Progenitor cell of endocrine pancreas (in vitro differentiated cells): Measurements from ENCODE around the gene SWSAP1. TPM values are rescaled to one million over a fixed set of nuclear protein-coding genes. Genes with fewer than 3 reads are reported as not detected.

ENCODE experiments used
- DNase-seq: peaks from one replicate; pipeline ENCODE4 v3.0.0; 2021; ENCODE audit warnings: low spot score; ENCODE audit not compliant: unreplicated experiment
- H3K27ac Mint-ChIP-seq: 2 replicates; pipeline ENCODE4 v1.8.0; 2021; ENCODE audit warnings: mild to moderate bottlenecking, moderate library complexity, mixed read lengths
- H3K27me3 Mint-ChIP-seq: 2 replicates; pipeline ENCODE4 v1.8.0; 2021; ENCODE audit warnings: mixed read lengths
- H3K36me3 Mint-ChIP-seq: 2 replicates; pipeline ENCODE4 v1.8.0; 2022; ENCODE audit warnings: mixed read lengths; ENCODE audit not compliant: insufficient read depth
- H3K4me1 Mint-ChIP-seq: 2 replicates; pipeline ENCODE4 v1.8.0; 2021; ENCODE audit warnings: low read depth, mixed read lengths
- H3K4me3 Mint-ChIP-seq: 2 replicates; pipeline ENCODE4 v1.8.0; 2021; ENCODE audit warnings: low read depth, mild to moderate bottlenecking, moderate library complexity, mixed read lengths
- H3K9me3 Mint-ChIP-seq: 2 replicates; pipeline ENCODE4 v1.8.0; 2021; ENCODE audit warnings: low read depth, mixed read lengths
- CTCF ChIP-seq: fragments of 200-600 bp; sonication (generic); IDR thresholded peaks from one replicate; pipeline ENCODE4 v1.5.0; 2021; ENCODE audit warnings: antibody characterized with exemption, mild to moderate bottlenecking; ENCODE audit not compliant: unreplicated experiment
- long read RNA-seq: library from polyadenylated mRNA; unstranded; transcript quantifications from one replicate; pipeline ENCODE4 v2.0.0, GENCODE V29; 2020
- total RNA-seq: library from RNA; stranded (reverse); gene quantifications from 2 replicates; pipeline ENCODE4 v1.2.1, GENCODE V29; 2021

The SWSAP1 gene
- 3.2 and 3.3 TPM in 2 replicates for total RNA-seq
- long read RNA-seq, partial matches to known transcripts, result 0 of 2 reads
- long read RNA-seq, other reads (novel, unspliced or antisense), result 1 of 2 reads

DNA sequence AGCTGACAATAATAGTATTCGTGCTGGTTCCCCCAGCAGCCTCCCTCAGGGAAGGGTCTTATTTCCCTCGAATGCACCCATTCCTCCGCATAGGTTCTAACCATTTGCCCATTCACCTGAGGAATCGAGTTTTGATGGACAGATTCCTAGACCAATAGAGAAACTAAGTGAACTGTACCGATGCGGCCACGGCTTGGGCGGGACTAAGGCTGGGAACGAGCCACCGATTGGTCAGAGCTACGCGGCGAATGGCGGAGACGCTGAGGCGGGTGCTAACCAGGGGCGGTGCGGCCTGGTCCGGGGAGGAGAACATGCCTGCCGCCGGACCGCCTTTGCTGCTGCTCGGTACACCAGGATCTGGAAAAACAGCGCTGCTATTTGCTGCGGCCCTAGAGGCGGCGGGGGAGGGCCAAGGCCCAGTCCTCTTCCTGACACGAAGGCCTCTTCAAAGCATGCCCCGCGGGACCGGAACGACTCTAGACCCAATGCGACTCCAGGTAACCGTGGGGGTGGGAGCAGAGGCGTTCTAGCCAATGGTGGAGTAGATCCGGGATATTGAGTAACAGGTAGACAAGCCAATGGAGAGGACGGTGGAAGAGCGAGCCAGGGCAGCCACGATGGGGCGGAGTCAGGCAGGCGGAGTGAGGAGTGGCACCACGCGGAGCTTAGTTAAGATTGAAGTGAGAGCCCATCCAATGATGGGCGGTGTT lies at the start of gene SWSAP1:
Gene SWSAP1, plus strand, starts transcription at position 234 of the 710 bp plus-strand sequence. Its CDS starts 15 bp downstream, at position 249.
- Mint-ChIP-seq H3K36me3 (peaks cover 3% of the 10 kb centered on the region), H3K27ac (no peak within 1 kb of the TSS)
- peak; percentile 93 for DNase-seq

DNA sequence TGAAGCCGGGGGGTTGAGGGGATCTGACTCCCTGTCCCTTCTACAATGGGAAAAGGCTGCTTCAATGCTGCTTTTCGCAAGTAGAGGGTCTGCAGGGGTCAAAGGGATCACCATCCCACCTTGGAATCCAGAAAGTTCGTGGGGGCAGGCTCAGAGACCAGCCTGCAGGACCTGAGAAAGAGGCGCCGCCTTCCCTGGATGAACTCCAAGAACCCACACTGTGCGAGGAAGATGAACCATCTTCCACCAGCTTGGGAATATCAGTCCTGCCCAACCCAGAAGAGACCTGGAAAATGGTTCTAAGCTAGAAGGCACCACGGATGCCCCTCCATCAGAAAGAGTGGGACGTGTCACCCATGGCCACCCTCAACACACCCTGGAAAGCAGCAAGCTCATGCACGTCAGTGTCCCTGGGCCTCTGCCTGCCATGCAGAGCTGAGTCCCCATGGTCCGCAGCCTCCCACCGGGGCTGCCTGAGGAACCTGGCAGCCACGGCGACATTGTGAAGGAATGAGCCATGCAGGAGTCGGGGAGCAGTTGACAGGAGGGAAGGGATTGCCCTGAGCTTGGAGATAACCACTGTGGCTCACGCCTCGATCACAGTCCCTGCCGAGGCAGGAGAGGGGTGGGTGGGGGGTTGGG lies 49.6 kb upstream of the SWSAP1 start:
- DNase-seq, result no peak
- Mint-ChIP-seq H3K36me3 (peaks cover 6% of the 10 kb centered on the region), H3K27ac (no peak overlapping the region), H3K4me3 (no peak overlapping the region), H3K9me3 (no peaks in the 10 kb centered on the region), H3K4me1 (peaks cover 11% of the 10 kb centered on the region), H3K27me3 (no peaks in the 10 kb centered on the region)
- TF ChIP-seq CTCF, result no peak

More for the DNA sequence above, at the start of gene SWSAP1:
- Mint-ChIP-seq H3K4me3 (no peak within 1 kb of the TSS), H3K4me1 (peaks cover 7% of the 10 kb centered on the region), H3K27me3 (no peaks in the 10 kb centered on the region), H3K9me3 (no peaks in the 10 kb centered on the region)
- no peak for TF ChIP-seq CTCF

GRCh38 chr19:11325544-11325943 lies 48.9 kb upstream of the SWSAP1 start:
- TF ChIP-seq CTCF, result no peak

GRCh38 chr19:11330127-11330526 lies 44.3 kb upstream of the SWSAP1 start:
- H3K4me1 Mint-ChIP-seq, result no peaks in the 10 kb centered on the region
- H3K27ac Mint-ChIP-seq, result no peak overlapping the region
- H3K9me3 Mint-ChIP-seq, result no peaks in the 10 kb centered on the region
- no peaks in the 10 kb centered on the region for H3K27me3 Mint-ChIP-seq
- peaks cover 17% of the 10 kb centered on the region for H3K36me3 Mint-ChIP-seq
- no peak overlapping the region for H3K4me3 Mint-ChIP-seq
- TF ChIP-seq CTCF, result no peak
- DNase-seq, result no peak

More at GRCh38 chr19:11325544-11325943, 48.9 kb upstream of the SWSAP1 start:
- Mint-ChIP-seq H3K4me1 (peaks cover 11% of the 10 kb centered on the region), H3K27me3 (no peaks in the 10 kb centered on the region), H3K4me3 (no peak overlapping the region), H3K36me3 (peaks cover 6% of the 10 kb centered on the region), H3K27ac (no peak overlapping the region), H3K9me3 (no peaks in the 10 kb centered on the region)
- DNase-seq, result no peak

GRCh38 chr19:11331502-11331901 lies 43.0 kb upstream of the SWSAP1 start:
- no peaks in the 10 kb centered on the region for H3K9me3 Mint-ChIP-seq
- H3K4me1 Mint-ChIP-seq, result no peaks in the 10 kb centered on the region
- no peak for TF ChIP-seq CTCF
- H3K27ac Mint-ChIP-seq, result no peak overlapping the region
- no peak for DNase-seq
- peaks cover 25% of the 10 kb centered on the region for H3K36me3 Mint-ChIP-seq
- H3K27me3 Mint-ChIP-seq, result no peaks in the 10 kb centered on the region
- no peak overlapping the region for H3K4me3 Mint-ChIP-seq
